ENCODE data around the gene VCP.

The VCP gene

GRCh38 chr9:35072461-35073278, at the start of gene VCP:
Gene VCP (minus strand): TSS chr9:35072625. CDS start chr9:35072353, 272 bp downstream.
- H3K4me3 ChIP-seq (ENCODE audit: low read depth, low read length), result peak within 1 kb of the TSS; percentile 96
- H3K9me3 ChIP-seq (ENCODE audit: control insufficient read depth, insufficient read depth, low read length), result no peaks in the 10 kb centered on the region
- peaks cover 7% of the 10 kb centered on the region for H3K4me1 ChIP-seq (ENCODE audit: control insufficient read depth, insufficient read depth, low read length)
- peaks cover 35% of the 10 kb centered on the region for H3K36me3 ChIP-seq (ENCODE audit: control insufficient read depth, insufficient read depth, low read length)
- peak within 1 kb of the TSS; percentile 95 for H3K9ac ChIP-seq (ENCODE audit: low read depth, low read length)
- H3K27me3 ChIP-seq (ENCODE audit: control insufficient read depth, insufficient read depth, low read length), result no peaks in the 10 kb centered on the region

GRCh38 chr9:35116898-35117551, 44.6 kb upstream of the VCP start:
- no peaks in the 10 kb centered on the region for H3K27me3 ChIP-seq (ENCODE audit: control insufficient read depth, insufficient read depth, low read length)
- peak overlapping the region; percentile 83 for H3K4me3 ChIP-seq (ENCODE audit: low read depth, low read length)
- peak overlapping the region; percentile 30 for H3K9ac ChIP-seq (ENCODE audit: low read depth, low read length)
- peaks cover 3% of the 10 kb centered on the region for H3K4me1 ChIP-seq (ENCODE audit: control insufficient read depth, insufficient read depth, low read length)
- no peaks in the 10 kb centered on the region for H3K9me3 ChIP-seq (ENCODE audit: control insufficient read depth, insufficient read depth, low read length)
- H3K36me3 ChIP-seq (ENCODE audit: control insufficient read depth, insufficient read depth, low read length), result no peaks in the 10 kb centered on the region

- no peak overlapping the region for H3K9ac ChIP-seq (ENCODE audit: low read depth, low read length)
These were observed 44.1 kb upstream of the VCP start for GRCh38 chr9:35116539-35116897.

DNA sequence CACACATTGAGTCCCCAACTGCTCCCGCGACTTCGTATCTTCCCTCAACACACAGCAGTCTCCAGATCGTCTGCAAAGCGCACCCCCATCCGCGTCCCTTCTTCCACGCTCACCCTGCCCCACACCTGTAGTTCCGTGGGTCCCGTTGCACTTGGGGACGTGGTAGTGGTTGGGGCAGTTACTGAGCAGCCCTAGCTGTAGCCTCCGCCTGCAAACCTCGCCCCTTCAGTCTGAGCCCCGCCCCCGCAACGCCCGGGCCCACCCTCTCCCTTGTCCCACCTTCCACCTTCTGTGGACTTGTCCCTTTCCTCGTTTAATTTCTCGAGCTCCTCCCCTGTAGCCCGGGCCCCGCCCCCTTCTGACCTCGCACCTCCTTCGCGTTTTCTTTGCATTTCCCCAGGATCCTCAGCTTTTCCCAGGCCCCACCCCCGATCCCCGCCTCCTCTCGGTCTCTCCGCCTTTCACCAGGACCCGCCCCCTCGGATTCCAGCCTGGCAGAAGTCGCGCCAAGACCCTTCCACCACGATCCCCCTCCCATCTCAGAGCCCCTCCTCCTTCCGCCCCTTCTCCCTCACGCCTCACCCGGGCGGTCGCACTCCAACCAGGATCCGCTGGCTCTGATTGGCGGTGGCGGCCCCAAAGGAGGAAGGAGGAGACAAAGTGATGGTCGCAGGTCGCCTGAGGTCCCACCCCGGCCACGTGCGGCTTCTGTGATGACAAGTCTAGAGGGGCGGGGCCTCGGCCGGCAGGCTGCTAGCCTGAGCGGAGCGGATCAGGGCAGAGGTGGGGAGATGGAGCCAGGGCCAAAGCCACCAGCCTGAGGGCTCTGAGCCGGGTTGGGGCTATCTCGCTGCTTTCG, 43.5 kb upstream of the VCP start, which contains the start of gene ATOSB:
Gene ATOSB (minus strand): TSS at position 183 of the 859 bp plus-strand sequence. CDS start 7,588 bp downstream, outside the sequence.
- Histone ChIP-seq H3K4me3 (ENCODE audit: low read depth, low read length) (peak within 1 kb of the TSS; percentile 96), H3K9me3 (ENCODE audit: control insufficient read depth, insufficient read depth, low read length) (no peaks in the 10 kb centered on the region), H3K27me3 (ENCODE audit: control insufficient read depth, insufficient read depth, low read length) (no peaks in the 10 kb centered on the region), H3K36me3 (ENCODE audit: control insufficient read depth, insufficient read depth, low read length) (no peaks in the 10 kb centered on the region), H3K4me1 (ENCODE audit: control insufficient read depth, insufficient read depth, low read length) (peaks cover 6% of the 10 kb centered on the region), H3K9ac (ENCODE audit: low read depth, low read length) (no peak within 1 kb of the TSS)

More at GRCh38 chr9:35116539-35116897, 44.1 kb upstream of the VCP start:
- Histone ChIP-seq H3K4me3 (ENCODE audit: low read depth, low read length) (peak overlapping the region; percentile 83), H3K9me3 (ENCODE audit: control insufficient read depth, insufficient read depth, low read length) (no peaks in the 10 kb centered on the region), H3K27me3 (ENCODE audit: control insufficient read depth, insufficient read depth, low read length) (no peaks in the 10 kb centered on the region), H3K36me3 (ENCODE audit: control insufficient read depth, insufficient read depth, low read length) (no peaks in the 10 kb centered on the region), H3K4me1 (ENCODE audit: control insufficient read depth, insufficient read depth, low read length) (peaks cover 5% of the 10 kb centered on the region)

- H3K27me3 ChIP-seq (ENCODE audit: control insufficient read depth, insufficient read depth, low read length), result no peaks in the 10 kb centered on the region
- no peaks in the 10 kb centered on the region for H3K36me3 ChIP-seq (ENCODE audit: control insufficient read depth, insufficient read depth, low read length)
- no peaks in the 10 kb centered on the region for H3K9me3 ChIP-seq (ENCODE audit: control insufficient read depth, insufficient read depth, low read length)
- H3K9ac ChIP-seq (ENCODE audit: low read depth, low read length), result no peak overlapping the region
- H3K4me3 ChIP-seq (ENCODE audit: low read depth, low read length), result peak overlapping the region; percentile 96
- H3K4me1 ChIP-seq (ENCODE audit: control insufficient read depth, insufficient read depth, low read length), result peaks cover 9% of the 10 kb centered on the region
These were observed 42.6 kb upstream of the VCP start for GRCh38 chr9:35114840-35115628.

DNA sequence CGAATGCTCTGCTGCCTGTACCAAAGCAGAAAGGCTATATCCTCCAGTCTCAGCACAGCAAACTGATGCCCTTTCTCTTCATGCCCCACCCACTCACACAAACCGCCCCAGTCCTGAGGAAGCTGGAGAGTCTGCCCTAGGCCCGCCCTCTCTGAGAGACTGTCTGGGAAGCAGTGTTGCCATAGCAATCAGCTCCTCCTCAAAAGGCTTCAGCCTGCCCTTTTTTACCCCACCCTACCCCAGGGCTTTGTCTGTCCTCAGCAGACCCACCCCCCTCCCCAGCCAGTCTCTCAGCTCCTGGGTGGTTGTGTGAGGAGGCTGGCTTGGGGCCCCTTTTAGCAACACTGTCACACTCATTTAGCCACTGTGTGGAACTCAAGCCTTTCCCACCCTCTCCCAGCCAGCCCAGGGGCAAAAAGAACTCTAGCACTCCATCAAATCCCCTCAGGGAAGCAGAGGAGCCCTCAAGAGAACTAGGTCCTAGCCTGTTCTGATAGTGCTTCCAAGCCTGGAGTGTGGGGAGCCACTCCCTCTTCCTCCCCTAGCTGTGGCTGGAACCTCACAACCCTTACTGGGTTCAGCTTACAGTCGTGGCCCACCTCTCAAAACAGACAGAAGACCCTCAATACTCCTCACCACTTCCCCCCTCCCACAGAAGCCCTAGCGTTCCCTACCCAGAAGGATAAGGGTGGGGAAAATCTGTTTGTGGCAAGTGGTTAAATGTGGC, 41.9 kb upstream of the VCP start:
- no peaks in the 10 kb centered on the region for H3K9me3 ChIP-seq (ENCODE audit: control insufficient read depth, insufficient read depth, low read length)
- peak overlapping the region; percentile 96 for H3K4me3 ChIP-seq (ENCODE audit: low read depth, low read length)
- no peaks in the 10 kb centered on the region for H3K36me3 ChIP-seq (ENCODE audit: control insufficient read depth, insufficient read depth, low read length)
- peaks cover 9% of the 10 kb centered on the region for H3K4me1 ChIP-seq (ENCODE audit: control insufficient read depth, insufficient read depth, low read length)
- H3K27me3 ChIP-seq (ENCODE audit: control insufficient read depth, insufficient read depth, low read length), result no peaks in the 10 kb centered on the region
- H3K9ac ChIP-seq (ENCODE audit: low read depth, low read length), result no peak overlapping the region

DNA sequence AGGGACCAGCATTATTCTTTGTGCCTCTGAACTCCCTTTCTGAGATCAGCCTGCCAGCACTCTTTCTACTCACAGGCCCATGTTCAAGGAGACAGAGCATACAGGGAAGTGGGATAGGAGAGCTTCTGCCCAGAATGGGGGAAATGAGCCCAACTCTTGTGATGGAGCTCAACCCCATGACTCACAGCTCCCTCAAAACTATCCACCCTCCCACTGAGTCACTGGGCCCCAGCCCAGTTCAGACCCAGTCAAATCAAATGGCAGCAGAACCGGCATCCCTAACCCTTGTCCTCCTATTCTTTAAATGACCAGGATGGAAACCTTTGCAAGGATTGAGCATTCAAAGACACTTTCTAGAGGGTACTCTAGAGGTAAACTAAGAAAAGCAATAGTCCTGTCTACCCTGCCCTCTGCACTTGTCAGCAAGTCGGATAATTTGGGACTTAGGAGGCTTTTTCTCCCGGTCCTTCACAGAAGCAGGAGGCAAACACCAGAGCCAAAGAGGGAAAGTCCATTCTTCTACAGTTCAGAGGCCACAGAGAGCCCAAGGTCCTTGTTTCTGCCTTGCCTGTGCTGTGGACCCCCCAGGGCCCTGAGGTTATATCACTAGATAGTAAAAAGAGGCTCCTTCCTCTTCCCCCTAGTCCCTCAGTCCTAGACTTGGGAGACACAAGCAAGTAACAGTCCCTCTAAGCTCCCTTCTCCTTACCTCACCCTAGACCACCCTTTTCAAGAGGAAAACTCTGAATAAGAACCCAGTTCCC, 40.0 kb upstream of the VCP start:
- peaks cover 9% of the 10 kb centered on the region for H3K4me1 ChIP-seq (ENCODE audit: control insufficient read depth, insufficient read depth, low read length)
- no peak overlapping the region for H3K4me3 ChIP-seq (ENCODE audit: low read depth, low read length)
- no peak overlapping the region for H3K9ac ChIP-seq (ENCODE audit: low read depth, low read length)
- no peaks in the 10 kb centered on the region for H3K27me3 ChIP-seq (ENCODE audit: control insufficient read depth, insufficient read depth, low read length)
- H3K36me3 ChIP-seq (ENCODE audit: control insufficient read depth, insufficient read depth, low read length), result peaks cover 5% of the 10 kb centered on the region
- no peaks in the 10 kb centered on the region for H3K9me3 ChIP-seq (ENCODE audit: control insufficient read depth, insufficient read depth, low read length)

- no peaks in the 10 kb centered on the region for H3K9me3 ChIP-seq (ENCODE audit: control insufficient read depth, insufficient read depth, low read length)
- no peak overlapping the region for H3K9ac ChIP-seq (ENCODE audit: low read depth, low read length)
- peak overlapping the region; percentile 65 for H3K4me3 ChIP-seq (ENCODE audit: low read depth, low read length)
These were observed 38.8 kb upstream of the VCP start for GRCh38 chr9:35111001-35111933.

DNA sequence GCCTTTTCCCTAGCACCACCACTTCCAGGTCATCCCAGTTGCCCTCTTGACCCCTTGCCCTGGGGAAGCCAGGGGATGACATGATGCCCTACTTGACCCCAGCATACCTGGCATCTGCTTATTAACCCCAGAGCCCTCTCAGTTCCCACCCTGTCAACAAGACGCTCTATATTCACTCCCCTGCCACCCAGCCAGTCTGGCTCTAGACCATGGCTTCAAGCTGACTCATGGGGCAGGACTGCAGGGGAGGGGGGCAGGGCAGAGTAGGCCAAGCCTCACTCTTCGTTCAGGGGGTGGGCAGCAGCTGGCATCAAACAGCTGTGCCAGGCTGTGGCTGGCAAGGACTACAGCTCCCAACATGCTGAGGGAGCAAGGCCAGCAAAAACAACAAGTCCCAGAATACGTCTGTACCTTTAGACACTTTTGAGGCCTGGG, 37.9 kb upstream of the VCP start:
- Histone ChIP-seq H3K27me3 (ENCODE audit: control insufficient read depth, insufficient read depth, low read length) (no peaks in the 10 kb centered on the region), H3K36me3 (ENCODE audit: control insufficient read depth, insufficient read depth, low read length) (peaks cover 15% of the 10 kb centered on the region), H3K4me3 (ENCODE audit: low read depth, low read length) (peak overlapping the region; percentile 65), H3K9me3 (ENCODE audit: control insufficient read depth, insufficient read depth, low read length) (no peaks in the 10 kb centered on the region), H3K9ac (ENCODE audit: low read depth, low read length) (no peak overlapping the region), H3K4me1 (ENCODE audit: control insufficient read depth, insufficient read depth, low read length) (peaks cover 9% of the 10 kb centered on the region)

More at GRCh38 chr9:35111001-35111933, 38.8 kb upstream of the VCP start:
- H3K36me3 ChIP-seq (ENCODE audit: control insufficient read depth, insufficient read depth, low read length), result peaks cover 9% of the 10 kb centered on the region
- peaks cover 9% of the 10 kb centered on the region for H3K4me1 ChIP-seq (ENCODE audit: control insufficient read depth, insufficient read depth, low read length)
- no peaks in the 10 kb centered on the region for H3K27me3 ChIP-seq (ENCODE audit: control insufficient read depth, insufficient read depth, low read length)

Data from iPS-15b (cell line).